HG02642 (cell line): ENCODE results near the gene ANTKMT.

Experiments
- ATAC-seq: cut with Tn5 transposase; IDR thresholded peaks from one replicate; pipeline ENCODE4 v1.9.1; 2021; ENCODE audit warnings: mild to moderate bottlenecking; ENCODE audit not compliant: unreplicated experiment, poor library complexity

ANTKMT gene, protein sequence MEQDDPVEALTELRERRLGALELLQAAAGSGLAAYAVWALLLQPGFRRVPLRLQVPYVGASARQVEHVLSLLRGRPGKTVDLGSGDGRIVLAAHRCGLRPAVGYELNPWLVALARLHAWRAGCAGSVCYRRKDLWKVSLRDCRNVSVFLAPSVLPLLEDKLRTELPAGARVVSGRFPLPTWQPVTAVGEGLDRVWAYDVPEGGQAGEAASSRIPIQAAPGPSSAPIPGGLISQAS

DNA sequence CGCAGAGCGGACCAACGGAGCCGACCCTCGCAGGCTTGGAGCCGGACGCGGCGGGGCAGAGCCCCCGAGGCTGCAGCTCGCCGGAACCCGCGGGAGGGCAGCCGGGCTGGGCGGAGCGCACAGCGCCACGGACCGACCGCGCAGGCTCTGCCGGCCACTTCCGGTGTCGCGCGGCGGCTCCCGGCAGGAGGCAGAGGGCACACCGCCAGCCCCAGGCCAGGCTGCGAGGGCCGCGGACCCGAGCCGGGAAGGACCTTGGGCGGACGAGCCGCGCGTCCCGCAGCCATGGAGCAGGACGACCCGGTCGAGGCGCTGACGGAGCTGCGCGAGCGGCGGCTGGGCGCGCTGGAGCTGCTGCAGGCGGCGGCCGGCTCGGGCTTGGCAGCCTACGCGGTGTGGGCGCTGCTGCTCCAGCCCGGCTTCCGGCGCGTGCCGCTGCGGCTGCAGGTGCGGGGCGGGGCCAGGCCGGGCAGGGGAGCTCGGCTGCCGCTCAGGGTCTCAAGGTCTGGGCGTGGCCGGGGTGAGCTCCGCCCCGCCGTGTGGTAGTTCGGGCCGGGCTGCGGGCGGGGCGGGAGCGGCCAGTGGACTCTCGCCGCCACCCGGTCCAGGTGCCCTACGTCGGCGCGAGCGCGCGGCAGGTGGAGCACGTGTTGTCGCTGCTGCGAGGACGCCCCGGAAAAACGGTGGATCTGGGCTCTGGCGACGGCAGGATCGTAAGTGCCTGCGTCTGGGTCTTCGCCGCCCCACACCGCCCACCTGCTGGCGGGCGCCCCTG lies at the start of gene ANTKMT:
Gene ANTKMT (plus strand): TSS at position 157 of the 775 bp plus-strand sequence. CDS start 129 bp downstream, at position 286.
- peak; percentile 73 for ATAC-seq

DNA sequence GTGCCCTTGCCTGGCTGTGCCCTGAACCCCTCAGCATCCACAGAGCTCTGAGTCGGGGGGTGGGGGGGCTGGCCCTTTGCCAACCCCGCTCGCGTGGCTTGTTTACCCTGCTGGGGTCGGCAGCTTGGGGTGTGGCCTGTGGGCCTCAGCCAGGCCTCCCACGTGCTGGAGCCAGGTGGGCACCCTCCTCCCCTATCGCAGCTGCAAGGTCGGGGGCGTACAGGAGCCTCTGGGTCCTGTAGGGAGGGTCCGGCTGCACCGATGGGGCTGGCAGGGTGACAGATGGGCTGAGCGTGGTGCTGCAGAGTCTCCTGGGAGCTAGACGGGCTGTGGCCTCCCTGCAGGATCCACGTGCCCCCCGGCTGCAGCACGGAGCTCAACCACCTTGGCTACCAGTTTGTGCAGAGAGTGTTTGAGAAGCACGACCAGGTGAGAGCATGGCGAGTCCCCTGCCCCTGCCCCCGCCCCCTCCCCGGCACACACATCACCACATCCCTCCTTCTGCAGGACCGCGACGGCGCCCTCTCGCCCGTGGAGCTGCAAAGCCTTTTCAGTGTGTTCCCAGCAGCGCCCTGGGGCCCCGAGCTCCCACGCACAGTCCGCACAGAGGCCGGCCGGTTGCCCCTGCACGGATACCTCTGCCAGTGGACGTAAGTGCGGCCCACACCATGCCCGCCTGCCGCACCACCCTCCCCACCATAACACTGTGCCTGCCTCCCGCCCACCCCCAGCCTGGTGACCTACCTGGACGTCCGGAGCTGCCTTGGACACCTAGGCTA lies 49.4 kb upstream of the ANTKMT start:
- ATAC-seq: no peak

DNA sequence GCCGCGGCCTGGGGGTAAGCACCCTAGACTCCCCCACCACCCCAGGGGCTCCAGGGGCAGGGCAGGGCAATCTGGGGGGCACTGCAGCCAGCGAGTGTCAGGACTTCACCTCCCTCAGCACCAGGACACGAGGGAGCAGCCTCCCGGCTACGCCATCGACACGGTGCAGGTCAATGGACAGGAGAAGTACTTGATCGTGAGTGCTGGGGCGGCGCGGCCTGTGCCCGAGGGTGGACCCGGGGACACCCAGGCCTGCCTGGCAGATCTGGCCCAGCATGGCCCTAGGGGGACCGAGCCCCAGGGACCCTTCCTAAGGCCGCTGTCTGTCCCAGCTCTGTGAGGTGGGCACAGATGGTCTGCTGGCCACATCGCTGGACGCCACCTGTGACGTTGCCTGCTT lies 48.6 kb upstream of the ANTKMT start:
- ATAC-seq: no peak

DNA sequence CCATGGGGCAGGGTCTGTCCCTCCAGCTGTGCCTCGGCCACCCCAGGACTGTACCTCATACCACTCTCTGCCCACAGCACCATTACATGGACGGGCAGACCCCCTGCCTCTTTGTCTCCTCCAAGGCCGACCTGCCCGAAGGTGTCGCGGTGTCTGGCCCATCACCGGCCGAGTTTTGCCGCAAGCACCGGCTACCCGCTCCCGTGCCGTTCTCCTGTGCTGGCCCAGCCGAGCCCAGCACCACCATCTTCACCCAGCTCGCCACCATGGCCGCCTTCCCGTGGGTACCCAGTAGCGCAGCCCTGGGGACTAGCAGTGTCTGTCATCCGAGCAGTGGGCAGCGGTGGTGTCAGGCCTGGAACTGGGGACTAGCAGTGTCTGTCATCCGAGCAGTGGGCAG lies 48.1 kb upstream of the ANTKMT start:
- no peak for ATAC-seq

DNA sequence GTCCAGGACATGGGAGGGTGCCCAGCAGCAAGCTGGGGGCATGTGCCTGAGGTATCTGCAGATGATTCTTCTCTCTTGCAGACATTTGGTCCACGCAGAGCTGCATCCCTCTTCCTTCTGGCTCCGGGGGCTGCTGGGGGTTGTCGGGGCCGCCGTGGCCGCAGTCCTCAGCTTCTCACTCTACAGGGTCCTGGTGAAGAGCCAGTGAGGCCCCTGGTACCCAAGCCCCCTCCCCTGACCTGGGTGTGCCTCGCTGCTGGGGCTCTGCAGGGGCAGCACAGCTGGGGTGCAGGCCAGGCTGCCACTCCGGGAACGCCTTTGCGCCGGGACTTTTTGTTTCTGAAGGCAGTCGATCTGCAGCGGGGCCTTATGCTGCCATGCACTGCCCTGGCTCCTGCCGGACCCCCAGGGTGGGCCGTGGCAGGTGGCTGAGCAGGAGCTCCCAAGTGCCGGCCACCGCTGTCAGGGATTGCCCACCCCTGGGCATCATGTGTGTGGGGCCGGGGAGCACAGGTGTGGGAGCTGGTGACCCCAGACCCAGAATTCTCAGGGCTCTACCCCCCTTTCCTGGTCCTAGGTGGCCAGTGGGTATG lies 47.5 kb upstream of the ANTKMT start:
- ATAC-seq: no peak

DNA sequence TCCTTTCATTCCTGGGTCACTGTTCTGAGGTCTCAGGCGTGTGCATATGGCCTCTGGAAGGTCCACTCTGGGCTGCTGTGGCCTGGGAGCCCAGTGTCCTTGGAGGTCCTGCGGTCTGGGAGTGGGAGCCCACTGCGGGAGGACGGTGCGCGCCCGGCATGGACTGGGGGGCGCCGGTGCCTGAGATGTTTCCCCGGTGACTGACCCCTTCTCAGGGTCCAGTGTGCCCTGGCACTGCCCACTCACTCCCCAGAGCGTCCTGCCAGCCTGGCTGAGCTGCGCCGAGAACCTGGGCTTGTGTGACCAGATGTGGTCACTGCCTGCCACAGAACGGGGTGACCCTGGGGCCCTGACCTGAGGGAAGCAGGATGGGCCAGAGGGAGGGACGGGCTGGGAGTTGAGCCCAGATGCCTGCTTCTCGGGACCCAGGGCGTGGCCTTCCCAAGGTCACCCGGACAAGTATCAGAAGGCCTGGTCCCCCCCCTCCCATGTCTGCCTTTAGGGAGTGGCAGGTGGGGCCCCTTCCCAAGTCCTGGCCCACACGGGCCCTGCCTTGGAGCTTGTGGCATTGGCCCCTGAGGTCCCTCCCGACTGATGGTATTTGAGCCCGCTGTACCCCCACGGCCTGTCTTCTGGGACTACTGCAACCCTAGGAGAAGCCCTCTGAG lies 46.6 kb upstream of the ANTKMT start:
- no peak for ATAC-seq

DNA sequence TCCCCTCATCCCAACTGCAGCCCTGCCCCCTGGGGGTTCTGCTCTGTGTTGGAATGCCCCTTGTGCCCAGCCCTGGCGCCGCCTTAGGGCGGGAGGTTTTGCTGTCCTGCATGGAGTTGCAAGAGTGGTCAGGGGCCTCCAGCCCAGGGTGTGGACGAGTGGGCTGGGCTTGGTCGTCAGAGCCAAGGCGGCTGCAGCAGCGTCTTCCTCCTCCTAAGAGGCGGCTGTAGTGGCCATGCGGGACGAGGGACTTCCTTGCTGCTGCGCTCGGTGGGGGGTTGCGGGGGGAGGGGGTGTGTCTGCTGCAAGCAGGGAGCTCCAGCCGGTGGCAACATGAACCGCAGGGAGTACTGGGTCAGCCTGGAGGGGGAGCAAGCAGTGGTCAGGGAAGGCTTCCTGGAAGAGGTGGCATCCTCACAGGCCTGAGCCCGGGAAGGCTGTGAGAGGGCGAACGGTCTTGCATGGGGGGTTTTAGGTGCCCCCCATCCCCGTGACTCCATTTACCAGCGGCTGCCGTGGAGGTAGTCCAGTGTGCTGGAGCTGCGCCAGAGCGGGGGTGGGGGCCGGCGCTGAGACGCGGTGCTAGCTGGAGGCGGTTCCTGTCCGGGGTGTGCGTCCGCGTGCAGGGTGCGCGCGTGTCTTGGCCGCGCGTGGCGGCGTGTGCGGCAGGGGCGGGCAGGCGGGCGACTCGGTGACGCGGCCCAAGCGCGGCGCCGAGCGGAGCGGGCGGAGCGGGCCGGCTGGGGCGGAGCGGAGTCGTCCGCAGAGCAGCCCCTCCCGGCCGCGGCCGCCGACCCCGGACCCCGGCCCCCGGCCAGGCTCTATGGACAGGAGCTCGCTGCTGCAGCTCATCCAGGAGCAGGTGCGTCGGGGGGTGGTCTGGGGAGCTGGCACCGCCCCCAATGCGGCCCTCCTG lies 45.7 kb upstream of the ANTKMT start, which contains the start of gene RHBDL1:
Gene RHBDL1 (plus strand): TSS at position 704 of the 916 bp plus-strand sequence. CDS start 120 bp downstream, at position 824.
- no peak for ATAC-seq

DNA sequence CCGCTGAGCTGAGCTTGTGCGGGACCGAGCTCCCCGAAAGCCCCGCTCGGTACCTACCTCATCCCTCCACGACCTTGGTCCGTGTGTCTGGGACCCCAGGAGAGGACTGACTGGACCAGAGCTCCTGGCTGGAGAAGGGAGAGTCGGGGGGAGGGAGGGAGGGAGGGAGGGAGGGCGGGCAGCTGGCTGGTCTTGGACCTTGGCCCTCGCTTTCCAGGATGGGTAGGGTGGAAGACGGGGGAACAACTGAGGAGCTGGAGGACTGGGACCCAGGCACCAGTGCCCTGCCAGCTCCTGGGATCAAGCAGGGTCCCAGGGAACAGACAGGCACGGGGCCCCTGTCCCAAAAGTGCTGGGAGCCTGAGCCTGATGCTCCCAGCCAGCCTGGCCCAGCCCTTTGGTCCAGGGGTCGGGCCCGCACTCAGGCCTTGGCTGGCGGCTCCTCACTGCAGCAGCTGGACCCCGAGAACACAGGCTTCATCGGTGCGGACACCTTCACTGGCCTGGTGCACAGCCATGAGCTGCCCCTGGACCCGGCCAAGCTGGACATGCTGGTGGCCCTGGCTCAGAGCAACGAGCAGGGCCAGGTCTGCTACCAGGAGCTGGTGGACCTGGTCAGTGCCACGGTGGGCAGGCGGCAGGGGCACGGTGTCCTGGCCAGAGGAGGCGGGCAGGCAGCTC lies 44.9 kb upstream of the ANTKMT start:
- no peak for ATAC-seq

DNA sequence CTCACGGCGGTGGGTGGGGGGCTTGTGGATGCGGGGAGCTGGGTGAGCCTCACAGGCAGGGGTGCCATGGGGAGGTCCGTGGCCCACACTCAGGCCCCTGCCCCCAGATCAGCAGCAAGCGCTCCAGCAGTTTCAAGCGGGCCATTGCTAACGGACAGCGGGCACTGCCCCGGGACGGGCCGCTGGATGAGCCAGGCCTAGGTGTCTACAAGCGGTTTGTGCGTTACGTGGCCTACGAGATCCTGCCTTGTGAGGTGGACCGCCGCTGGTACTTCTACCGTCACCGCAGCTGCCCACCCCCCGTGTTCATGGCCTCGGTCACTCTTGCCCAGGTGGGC lies 44.4 kb upstream of the ANTKMT start:
- ATAC-seq: no peak

DNA sequence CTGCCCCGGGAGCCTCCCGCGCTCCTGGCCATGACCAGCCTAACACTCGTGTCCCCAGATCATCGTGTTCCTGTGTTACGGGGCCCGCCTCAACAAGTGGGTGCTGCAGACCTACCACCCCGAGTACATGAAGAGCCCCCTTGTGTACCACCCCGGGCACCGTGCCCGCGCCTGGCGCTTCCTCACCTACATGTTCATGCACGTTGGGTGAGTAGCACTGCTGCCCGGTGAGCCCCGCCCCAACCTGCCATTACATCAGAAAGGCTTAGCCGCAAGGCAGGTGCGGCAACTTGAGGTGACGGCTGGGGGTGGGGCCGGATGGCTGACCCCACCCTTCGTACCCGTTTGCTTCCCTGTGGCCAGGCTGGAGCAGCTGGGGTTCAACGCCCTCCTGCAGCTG lies 44.0 kb upstream of the ANTKMT start:
- no peak for ATAC-seq

DNA sequence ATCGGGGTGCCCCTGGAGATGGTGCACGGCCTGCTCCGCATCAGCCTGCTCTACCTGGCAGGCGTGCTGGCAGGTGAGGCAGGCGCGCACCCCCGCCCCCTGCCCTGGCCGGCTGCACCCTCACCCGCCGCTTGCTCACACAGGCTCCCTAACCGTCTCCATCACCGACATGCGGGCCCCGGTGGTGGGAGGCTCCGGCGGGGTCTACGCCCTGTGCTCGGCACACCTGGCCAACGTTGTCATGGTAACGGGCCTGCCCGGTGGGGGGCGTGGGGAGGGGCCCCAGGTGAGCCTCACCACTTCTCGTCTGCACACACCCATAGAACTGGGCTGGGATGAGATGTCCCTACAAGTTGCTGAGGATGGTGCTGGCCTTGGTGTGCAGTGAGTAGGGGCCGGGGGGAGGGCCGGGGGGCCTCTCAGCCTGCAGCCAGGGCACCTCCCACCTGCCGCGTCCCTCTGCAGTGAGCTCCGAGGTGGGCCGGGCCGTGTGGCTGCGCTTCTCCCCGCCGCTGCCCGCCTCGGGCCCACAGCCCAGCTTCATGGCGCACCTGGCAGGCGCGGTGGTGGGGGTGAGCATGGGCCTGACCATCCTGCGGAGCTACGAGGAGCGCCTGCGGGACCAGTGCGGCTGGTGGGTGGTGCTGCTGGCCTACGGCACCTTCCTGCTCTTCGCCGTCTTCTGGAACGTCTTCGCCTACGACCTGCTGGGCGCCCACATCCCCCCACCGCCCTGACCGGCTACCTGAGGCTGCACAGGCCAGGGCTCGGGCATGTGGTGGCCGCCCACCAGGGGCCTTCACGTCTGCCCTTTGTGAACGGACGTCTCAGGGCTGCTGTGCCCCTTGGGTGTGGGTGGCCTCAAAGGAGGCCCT lies 43.4 kb upstream of the ANTKMT start:
- ATAC-seq: no peak

DNA sequence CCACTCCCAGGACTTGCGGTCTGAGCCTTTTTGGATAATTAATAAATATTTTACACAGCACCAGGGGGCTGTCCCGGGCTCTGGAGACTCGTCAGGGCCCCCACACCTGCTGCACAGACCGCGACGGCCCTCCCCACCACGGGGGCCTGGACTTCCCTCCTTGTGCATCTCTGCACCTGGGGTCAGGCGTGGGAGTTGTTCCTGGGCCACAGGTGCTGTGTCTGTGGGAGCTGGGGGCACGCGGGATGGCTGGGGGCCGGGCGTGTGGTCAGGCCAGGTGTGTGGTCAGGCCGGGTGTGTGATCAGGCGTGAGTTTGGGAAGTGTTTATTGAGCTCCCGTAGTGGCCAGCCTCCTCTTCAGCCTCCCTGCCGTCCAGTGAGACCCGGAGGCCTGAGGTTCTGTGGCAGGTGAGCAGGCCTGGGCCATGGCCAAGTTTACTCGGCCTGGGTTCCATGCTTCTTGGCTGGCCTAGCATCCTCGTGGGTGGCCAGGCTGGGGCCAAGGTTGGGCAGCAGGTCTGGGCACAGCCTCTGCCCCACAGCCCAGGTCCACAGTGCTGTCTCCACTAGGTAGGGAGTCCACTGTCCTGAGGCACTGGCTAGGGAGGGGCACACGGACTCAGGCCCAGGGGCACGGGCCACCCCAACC lies 42.6 kb upstream of the ANTKMT start:
- ATAC-seq: no peak

DNA sequence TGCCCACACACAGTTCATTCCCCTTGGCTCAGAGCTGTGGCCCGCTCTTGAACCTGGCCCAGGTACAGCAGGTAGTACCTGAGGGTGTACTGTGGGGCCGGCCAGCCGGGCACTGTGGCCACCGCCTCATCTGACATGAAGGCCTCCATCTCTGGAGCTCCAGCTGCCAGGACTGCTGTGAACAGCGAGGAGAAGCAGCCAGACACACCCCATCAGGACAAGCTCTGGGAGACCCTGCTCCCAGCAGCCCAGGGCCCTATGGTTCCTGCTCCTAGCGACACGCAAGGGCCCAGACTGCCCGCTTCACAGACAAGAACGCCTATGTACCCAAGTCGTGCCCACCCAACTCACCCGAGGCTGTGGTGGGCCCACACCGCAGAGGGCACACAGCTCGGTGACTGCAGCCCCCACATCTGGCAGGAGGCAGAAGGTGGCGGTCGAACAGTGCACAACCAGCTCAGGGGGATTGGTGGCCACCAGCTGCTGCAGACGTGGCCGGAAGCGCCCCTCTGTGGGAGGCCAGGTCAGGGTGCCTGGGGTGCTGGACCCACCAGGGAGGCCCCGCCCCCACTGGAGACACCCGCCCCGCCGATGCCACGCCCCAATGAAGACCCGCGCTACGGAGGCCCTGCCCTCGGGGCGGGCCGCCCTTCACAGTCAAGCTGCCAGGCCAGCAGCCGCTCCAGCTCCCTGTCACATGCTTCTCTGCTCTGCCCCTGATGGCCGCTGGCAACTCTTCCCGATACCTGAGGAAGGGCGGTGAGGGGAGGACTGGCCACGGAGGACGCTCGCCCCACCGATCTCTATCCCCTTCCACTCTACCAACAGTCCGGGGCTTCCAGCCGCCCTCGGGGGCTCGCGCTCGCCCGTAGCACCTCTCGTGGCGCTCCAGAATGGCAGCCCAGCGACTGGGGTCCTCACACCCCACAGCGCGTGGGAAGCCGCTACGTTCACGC lies 41.8 kb upstream of the ANTKMT start:
- ATAC-seq: peak; percentile 4

DNA sequence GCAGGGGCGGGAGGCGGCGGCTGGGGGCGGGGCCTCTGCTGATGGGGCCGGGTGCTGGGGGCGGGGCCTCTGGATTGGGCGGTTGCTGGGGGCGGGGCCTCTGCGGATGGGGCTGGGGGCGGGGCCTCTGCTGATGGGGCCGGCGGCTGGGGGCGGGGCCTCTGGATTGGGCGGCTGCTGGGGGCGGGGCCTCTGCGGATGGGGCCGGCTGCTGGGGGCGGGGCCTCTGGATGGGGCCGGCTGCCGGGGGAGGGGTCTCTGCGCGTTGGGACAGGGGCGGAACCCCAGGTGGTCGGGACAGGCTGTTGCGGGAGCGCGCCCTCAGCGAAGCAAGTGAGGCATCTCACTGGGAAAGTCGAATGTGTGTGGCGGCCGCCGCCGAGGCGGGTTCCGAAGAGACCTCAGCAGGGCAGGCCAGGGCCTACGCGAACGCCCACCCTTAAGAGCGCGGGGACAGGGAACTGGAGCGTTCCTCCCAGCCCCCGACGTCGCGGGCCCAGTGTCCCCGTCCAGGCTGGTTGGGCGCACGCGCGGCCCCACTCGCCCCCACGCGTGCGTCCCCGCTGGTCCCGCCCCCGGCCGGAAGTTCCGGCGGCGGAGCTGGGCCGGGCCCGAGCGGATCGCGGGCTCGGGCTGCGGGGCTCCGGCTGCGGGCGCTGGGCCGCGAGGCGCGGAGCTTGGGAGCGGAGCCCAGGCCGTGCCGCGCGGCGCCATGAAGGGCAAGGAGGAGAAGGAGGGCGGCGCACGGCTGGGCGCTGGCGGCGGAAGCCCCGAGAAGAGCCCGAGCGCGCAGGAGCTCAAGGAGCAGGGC lies 40.9 kb upstream of the ANTKMT start, which contains the start of gene STUB1:
Gene STUB1 (plus strand): TSS at position 597 of the 811 bp plus-strand sequence. CDS start 116 bp downstream, at position 713.
- peak; percentile 39 for ATAC-seq

DNA sequence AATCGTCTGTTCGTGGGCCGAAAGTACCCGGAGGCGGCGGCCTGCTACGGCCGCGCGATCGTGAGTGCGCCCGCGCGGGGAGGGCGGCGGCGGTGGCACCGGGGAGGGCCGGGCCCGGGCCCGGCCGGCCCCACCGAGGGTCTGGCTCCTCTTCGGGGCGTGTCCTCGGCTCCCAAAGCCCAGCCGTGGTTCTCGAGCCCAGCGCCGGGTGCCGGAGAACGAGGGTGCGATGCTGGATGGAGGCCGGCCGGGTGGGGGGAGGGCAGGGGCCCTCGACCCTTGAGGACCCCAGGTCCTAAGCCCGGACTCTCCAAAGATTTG lies 40.4 kb upstream of the ANTKMT start:
- peak; percentile 1 for ATAC-seq
